ENCODE data around the gene ITPK1. TPM values are rescaled to one million over a fixed set of nuclear protein-coding genes. Genes with fewer than 3 reads are reported as not detected.

ITPK1 gene
- total RNA-seq, 1 donor from 2014 or later: 43.0 TPM

- no peak for DNase-seq
- CTCF ChIA-PET: interaction anchor here (0.6 kb wide), 1 partner anchor 15 kb away, joined by 3 read pairs; no protein-coding TSS in a partner anchor
- no peaks in the 10 kb centered on the region for H3K9me3 Mint-ChIP-seq
Observed at GRCh38 chr14:93128725-93129459, 13.2 kb upstream of the ITPK1 start.

GRCh38 chr14:93126111-93126510, 10.4 kb upstream of the ITPK1 start:
- DNase-seq (no peak), ATAC-seq (ENCODE audit: low read depth) (no peak)
- Mint-ChIP-seq H3K27me3 (no peaks in the 10 kb centered on the region), H3K4me1 (no peaks in the 10 kb centered on the region), H3K4me3 (no peak overlapping the region), H3K36me3 (ENCODE audit: low read depth) (no peaks in the 10 kb centered on the region), H3K27ac (no peak overlapping the region), H3K9me3 (no peaks in the 10 kb centered on the region)
- ChIA-PET POLR2A (no interaction called here), CTCF (interaction anchor here (2.6 kb wide), 1 partner anchor 13 kb away, joined by 7 read pairs; no protein-coding TSS in a partner anchor)
- TF ChIP-seq CTCF (IDR thresholded peaks at IDR 0.05): no peak
- intact Hi-C loops (cut with micrococcal nuclease): no loop called here

More at GRCh38 chr14:93128725-93129459, 13.2 kb upstream of the ITPK1 start:
- H3K4me1 Mint-ChIP-seq: no peaks in the 10 kb centered on the region
- no peaks in the 10 kb centered on the region for H3K27me3 Mint-ChIP-seq
- no peak for TF ChIP-seq CTCF (IDR thresholded peaks at IDR 0.05)
- POLR2A ChIA-PET: no interaction called here
- ATAC-seq (ENCODE audit: low read depth): no peak
- H3K4me3 Mint-ChIP-seq: no peak overlapping the region
- intact Hi-C loops (cut with micrococcal nuclease): no loop called here
- no peaks in the 10 kb centered on the region for H3K36me3 Mint-ChIP-seq (ENCODE audit: low read depth)
- H3K27ac Mint-ChIP-seq: no peak overlapping the region

GRCh38 chr14:93122826-93123225, 7.1 kb upstream of the ITPK1 start:
- no peak for ATAC-seq (ENCODE audit: low read depth)
- ChIA-PET CTCF (no interaction called here), POLR2A (no interaction called here)
- no peak for DNase-seq
- Mint-ChIP-seq H3K27me3 (no peaks in the 10 kb centered on the region), H3K9me3 (no peaks in the 10 kb centered on the region), H3K36me3 (ENCODE audit: low read depth) (no peaks in the 10 kb centered on the region), H3K4me3 (no peak overlapping the region), H3K27ac (no peak overlapping the region), H3K4me1 (peaks cover 2% of the 10 kb centered on the region)
- TF ChIP-seq CTCF (IDR thresholded peaks at IDR 0.05): no peak
- intact Hi-C loops (cut with micrococcal nuclease): no loop called here

- H3K4me3 Mint-ChIP-seq: no peak overlapping the region
- peaks cover 9% of the 10 kb centered on the region for H3K4me1 Mint-ChIP-seq
- H3K27ac Mint-ChIP-seq: no peak overlapping the region
- DNase-seq (no peak), ATAC-seq (ENCODE audit: low read depth) (no peak)
- POLR2A ChIA-PET: no interaction called here
- no peaks in the 10 kb centered on the region for H3K9me3 Mint-ChIP-seq
- H3K27me3 Mint-ChIP-seq: no peaks in the 10 kb centered on the region
- TF ChIP-seq CTCF (IDR thresholded peaks at IDR 0.05): no peak
- CTCF ChIA-PET: interaction anchor here (0.7 to 1.1 kb wide), 3 partner anchors 18 to 167 kb away, joined by 3 read pairs; no protein-coding TSS in a partner anchor
- no peaks in the 10 kb centered on the region for H3K36me3 Mint-ChIP-seq (ENCODE audit: low read depth)
- intact Hi-C loops (cut with micrococcal nuclease): no loop called here
Observed at GRCh38 chr14:93121030-93121834, 5.5 kb upstream of the ITPK1 start.

- Mint-ChIP-seq H3K4me1 (peaks cover 9% of the 10 kb centered on the region), H3K4me3 (no peak overlapping the region), H3K27me3 (no peaks in the 10 kb centered on the region), H3K9me3 (no peaks in the 10 kb centered on the region), H3K36me3 (ENCODE audit: low read depth) (no peaks in the 10 kb centered on the region), H3K27ac (no peak overlapping the region)
- CTCF ChIA-PET: interaction anchor here (0.8 to 1.1 kb wide), 2 partner anchors 19 to 166 kb away, joined by 3 read pairs; no protein-coding TSS in a partner anchor
- POLR2A ChIA-PET: no interaction called here
- no peak for ATAC-seq (ENCODE audit: low read depth)
- intact Hi-C loops (cut with micrococcal nuclease): no loop called here
- no peak for TF ChIP-seq CTCF (IDR thresholded peaks at IDR 0.05)
- no peak for DNase-seq
Observed at GRCh38 chr14:93120517-93120916, 4.8 kb upstream of the ITPK1 start.

Data from activated B cell treated with CpG ODN at 0.5 μM for 24 hours (primary cell).